ENCODE data around the gene GORASP1. TPM values are rescaled to one million over a fixed set of nuclear protein-coding genes. Genes with fewer than 3 reads are reported as not detected.

Gene GORASP1
- total and polyA plus RNA-seq, 2 of the 13 experiments (the other 11 are each of a cell fraction or from before 2014, with no cell fraction given), result 36.4 to 39.8 TPM

DNA sequence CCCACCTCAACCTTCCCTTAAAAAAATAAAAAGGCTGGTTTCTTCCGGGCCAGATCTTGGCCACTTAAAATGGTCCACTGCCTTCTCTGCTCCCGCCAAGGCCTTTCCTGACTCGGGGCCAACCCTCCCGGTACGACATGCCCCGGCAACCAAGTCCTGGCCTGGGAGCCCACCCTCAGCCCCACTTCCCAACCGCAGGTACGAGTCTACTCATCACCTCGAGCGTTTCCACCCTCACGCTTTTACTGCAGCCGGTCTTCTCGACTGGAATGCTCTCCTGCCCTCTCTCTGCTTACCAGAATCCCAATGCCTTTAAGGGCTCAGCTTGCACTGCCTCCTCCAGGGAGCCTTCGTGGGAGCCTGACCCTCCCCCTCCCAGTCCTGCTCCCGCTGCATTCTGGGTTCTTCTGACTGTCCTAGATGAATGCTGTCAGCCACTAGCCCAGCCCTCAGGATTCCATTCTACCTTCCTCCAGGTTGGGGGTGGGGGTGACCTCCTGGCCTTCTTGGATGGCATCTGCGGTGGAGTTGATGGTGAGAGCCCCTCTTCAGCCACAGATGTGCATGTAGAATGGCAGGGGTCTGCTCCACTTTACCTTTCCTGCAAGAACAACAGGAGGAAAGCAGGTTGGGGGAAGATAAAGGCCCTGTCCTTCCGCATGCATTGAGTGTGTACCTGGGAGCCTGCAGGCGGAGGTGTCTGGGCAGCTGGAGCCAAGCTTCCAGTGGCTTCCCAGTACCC is 47.0 kb upstream of the GORASP1 start (continued):
- TF ChIP-seq, protein P1, sequence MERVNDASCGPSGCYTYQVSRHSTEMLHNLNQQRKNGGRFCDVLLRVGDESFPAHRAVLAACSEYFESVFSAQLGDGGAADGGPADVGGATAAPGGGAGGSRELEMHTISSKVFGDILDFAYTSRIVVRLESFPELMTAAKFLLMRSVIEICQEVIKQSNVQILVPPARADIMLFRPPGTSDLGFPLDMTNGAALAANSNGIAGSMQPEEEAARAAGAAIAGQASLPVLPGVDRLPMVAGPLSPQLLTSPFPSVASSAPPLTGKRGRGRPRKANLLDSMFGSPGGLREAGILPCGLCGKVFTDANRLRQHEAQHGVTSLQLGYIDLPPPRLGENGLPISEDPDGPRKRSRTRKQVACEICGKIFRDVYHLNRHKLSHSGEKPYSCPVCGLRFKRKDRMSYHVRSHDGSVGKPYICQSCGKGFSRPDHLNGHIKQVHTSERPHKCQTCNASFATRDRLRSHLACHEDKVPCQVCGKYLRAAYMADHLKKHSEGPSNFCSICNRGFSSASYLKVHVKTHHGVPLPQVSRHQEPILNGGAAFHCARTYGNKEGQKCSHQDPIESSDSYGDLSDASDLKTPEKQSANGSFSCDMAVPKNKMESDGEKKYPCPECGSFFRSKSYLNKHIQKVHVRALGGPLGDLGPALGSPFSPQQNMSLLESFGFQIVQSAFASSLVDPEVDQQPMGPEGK (CRISPR knock-in tag; IDR thresholded peaks at IDR 0.05), result peak; percentile 66
- TF ChIP-seq HDAC1 (CRISPR knock-in tag; IDR thresholded peaks at IDR 0.05) (peak; percentile 35; the same call in 1 of the 2 replicates), ZNF484 (CRISPR knock-in tag; IDR thresholded peaks at IDR 0.05; ENCODE audit: borderline replicate concordance, low read depth) (no peak), ARNT2 (CRISPR knock-in tag; IDR thresholded peaks at IDR 0.05; ENCODE audit: low read depth) (0 out of 2 replicates have a peak, but pooled peaks have one; percentile 21), GFI1 (CRISPR knock-in tag; IDR thresholded peaks at IDR 0.05; ENCODE audit: borderline replicate concordance) (no peak), ZNF543 (CRISPR knock-in tag; IDR thresholded peaks at IDR 0.05) (no peak), SAP130 (CRISPR knock-in tag; IDR thresholded peaks at IDR 0.05; ENCODE audit: low read depth) (peak; percentile 80), EHMT2 (IDR thresholded peaks at IDR 0.05; ENCODE audit: borderline replicate concordance, low read depth, low read length) (no peak), HMG20B (CRISPR knock-in tag; conservative IDR thresholded peaks at IDR 0.05) (no peak), SYNCRIP (IDR thresholded peaks at IDR 0.05; ENCODE audit: insufficient read depth, low read depth, low read length) (no peak), MZF1 (CRISPR knock-in tag; IDR thresholded peaks at IDR 0.05; ENCODE audit: borderline replicate concordance) (no peak), ZNF230 (CRISPR knock-in tag; IDR thresholded peaks at IDR 0.05) (no peak), ZNF383 (CRISPR knock-in tag; IDR thresholded peaks at IDR 0.05; ENCODE audit: borderline replicate concordance) (no peak), AGO2 (optimal IDR thresholded peaks at IDR 0.05; ENCODE audit: low read depth, low read length) (no peak), ZNF605 (CRISPR knock-in tag; IDR thresholded peaks at IDR 0.05) (peak; percentile 56), PHF20 (CRISPR knock-in tag; IDR thresholded peaks at IDR 0.05) (0 out of 2 replicates have a peak, but pooled peaks have one; percentile 36), JARID2 (CRISPR knock-in tag; IDR thresholded peaks at IDR 0.05; ENCODE audit: insufficient replicate concordance) (no peak), ZNF747 (CRISPR knock-in tag; IDR thresholded peaks at IDR 0.05; ENCODE audit: borderline replicate concordance) (no peak)
- TF ChIP-seq, protein P2, sequence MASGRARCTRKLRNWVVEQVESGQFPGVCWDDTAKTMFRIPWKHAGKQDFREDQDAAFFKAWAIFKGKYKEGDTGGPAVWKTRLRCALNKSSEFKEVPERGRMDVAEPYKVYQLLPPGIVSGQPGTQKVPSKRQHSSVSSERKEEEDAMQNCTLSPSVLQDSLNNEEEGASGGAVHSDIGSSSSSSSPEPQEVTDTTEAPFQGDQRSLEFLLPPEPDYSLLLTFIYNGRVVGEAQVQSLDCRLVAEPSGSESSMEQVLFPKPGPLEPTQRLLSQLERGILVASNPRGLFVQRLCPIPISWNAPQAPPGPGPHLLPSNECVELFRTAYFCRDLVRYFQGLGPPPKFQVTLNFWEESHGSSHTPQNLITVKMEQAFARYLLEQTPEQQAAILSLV (CRISPR knock-in tag; IDR thresholded peaks at IDR 0.05; ENCODE audit: borderline replicate concordance), result no peak
- TF ChIP-seq, protein P3, sequence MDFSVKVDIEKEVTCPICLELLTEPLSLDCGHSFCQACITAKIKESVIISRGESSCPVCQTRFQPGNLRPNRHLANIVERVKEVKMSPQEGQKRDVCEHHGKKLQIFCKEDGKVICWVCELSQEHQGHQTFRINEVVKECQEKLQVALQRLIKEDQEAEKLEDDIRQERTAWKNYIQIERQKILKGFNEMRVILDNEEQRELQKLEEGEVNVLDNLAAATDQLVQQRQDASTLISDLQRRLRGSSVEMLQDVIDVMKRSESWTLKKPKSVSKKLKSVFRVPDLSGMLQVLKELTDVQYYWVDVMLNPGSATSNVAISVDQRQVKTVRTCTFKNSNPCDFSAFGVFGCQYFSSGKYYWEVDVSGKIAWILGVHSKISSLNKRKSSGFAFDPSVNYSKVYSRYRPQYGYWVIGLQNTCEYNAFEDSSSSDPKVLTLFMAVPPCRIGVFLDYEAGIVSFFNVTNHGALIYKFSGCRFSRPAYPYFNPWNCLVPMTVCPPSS (IDR thresholded peaks at IDR 0.05), result no peak
- TF ChIP-seq, protein P4, sequence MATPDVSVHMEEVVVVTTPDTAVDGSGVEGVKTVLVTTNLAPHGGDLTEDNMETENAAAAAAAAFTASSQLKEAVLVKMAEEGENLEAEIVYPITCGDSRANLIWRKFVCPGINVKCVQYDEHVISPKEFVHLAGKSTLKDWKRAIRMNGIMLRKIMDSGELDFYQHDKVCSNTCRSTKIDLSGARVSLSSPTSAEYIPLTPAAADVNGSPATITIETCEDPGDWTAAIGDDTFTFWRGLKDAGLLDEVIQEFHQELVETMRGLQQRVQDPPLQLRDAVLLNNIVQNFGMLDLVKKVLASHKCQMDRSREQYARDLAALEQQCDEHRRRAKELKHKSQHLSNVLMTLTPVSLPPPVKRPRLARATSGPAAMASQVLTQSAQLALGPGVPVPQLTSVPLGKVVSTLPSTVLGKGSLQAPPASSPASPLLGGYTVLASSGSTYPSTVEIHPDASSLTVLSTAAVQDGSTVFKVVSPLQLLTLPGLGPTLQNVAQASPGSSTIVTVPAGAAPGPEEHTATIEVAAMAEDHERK (CRISPR knock-in tag; IDR thresholded peaks at IDR 0.05; ENCODE audit: low read depth), result no peak
